ENCODE data around the gene SF3A2.

The SF3A2 gene

GRCh38 chr19:2261438-2262172 is 25.0 kb downstream of the SF3A2 start:
- no peak for DNase-seq (ENCODE audit: extremely low read depth, low read depth)
- peak; percentile 45 for TF ChIP-seq CTCF (IDR thresholded peaks at IDR 0.05; ENCODE audit: low read depth, low read length)

DNA sequence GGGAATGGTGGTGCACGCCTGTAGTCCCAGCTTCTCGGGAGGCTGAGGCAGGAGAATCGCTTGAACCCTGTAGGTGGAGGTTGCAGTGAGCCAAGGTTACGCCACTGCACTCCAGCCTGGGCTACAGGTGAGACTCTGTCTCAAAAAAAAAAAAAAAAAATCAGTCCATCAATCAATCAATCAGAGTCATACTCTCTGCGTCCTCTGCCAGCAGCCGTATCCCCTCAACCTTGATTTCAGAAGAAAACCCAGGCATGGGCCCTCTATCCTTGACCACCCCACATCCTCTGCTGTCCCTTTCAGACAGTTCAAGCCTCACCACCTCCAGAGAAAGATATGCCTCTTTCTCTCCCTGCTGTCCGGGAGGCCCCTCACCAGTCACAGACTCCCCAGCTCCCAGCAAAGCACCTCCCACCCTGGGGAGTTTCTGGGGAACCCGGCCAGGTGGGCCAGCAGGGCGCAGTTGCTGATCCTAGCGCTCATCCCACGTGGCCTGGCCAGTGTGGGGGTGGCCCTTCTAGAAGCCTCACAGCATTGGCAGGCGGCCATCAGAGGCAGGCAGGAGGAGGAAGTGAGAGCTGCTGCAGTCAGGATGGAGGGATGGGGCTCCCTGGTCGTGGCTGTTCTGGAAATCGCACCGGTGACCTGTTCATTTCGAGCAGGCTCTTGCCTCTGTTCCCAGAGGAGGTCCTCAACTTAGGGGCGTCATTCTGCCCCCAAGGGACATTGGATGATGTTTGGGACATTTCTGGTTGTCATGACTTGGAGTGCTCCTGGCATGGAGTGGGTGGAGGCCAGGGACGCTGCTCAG is 29.8 kb downstream of the SF3A2 start:
- no peak for TF ChIP-seq CTCF (IDR thresholded peaks at IDR 0.05; ENCODE audit: low read depth, low read length)
- no peak for DNase-seq (ENCODE audit: extremely low read depth, low read depth)

DNA sequence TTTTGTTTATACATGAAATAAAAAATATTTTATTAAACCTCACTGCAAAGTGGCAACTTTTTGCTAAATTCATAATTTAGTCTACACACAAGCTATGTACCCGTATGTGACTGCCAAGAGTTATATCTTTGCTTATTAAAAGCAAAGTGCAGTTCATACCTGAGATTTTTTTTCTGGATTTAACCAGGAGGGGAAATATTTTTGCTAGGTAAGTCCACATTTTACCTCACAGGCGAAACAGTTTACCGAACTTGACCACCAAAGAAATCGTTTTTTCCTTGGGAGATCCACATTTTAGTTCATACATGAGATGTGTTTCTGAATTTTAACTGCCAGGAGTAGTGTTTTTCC is 31.8 kb downstream of the SF3A2 start:
- TF ChIP-seq CTCF (IDR thresholded peaks at IDR 0.05; ENCODE audit: low read depth, low read length), result no peak
- no peak for DNase-seq (ENCODE audit: extremely low read depth, low read depth)

DNA sequence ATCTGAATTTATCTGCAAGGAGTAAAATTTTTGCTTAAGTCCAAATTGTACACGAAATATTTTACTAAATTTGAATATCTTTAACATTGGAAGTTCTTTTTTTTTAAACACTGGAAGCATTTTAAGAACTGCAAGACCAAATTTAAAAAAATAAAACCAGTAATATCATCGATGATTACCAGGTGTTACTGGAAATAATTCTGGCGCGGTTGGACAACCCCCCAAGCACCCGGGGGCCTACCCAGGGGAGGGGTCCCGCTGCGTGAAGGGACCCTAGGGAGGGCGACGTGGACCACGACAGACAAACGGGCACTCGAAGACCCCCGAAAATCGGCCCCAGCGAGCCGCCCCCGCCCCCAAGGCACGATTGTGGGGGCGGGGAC is 32.2 kb downstream of the SF3A2 start:
- no peak for TF ChIP-seq CTCF (IDR thresholded peaks at IDR 0.05; ENCODE audit: low read depth, low read length)
- no peak for DNase-seq (ENCODE audit: extremely low read depth, low read depth)

GRCh38 chr19:2269244-2270156 is 32.9 kb downstream of the SF3A2 start:
- DNase-seq (ENCODE audit: extremely low read depth, low read depth), result peak; percentile 93
- TF ChIP-seq CTCF (IDR thresholded peaks at IDR 0.05; ENCODE audit: low read depth, low read length), result no peak

DNA sequence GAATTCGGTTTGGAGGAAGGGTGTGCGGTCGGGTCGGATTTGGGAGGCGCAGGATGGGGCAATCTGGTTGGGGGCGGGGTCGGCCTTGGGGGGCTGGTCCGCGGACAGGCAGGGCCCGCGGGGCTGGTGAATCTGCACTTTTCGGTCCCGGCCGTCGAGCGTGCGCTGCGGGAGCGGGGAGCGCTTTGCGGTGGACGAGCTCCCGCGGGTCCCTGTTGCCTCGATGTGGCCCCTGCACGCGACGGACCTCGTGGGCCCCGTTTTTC is 33.5 kb downstream of the SF3A2 start:
- no peak for TF ChIP-seq CTCF (IDR thresholded peaks at IDR 0.05; ENCODE audit: low read depth, low read length)
- no peak for DNase-seq (ENCODE audit: extremely low read depth, low read depth)

Data from AG09319 (cell line).